SKM-1 (cell line): ENCODE measurements around the gene PRDM15.

Experiments used
- DNase-seq: peaks from one replicate; lab custom pipeline; 2025; ENCODE audit not compliant: unreplicated experiment; lab: John Stamatoyannopoulos, UW

PRDM15 gene, protein sequence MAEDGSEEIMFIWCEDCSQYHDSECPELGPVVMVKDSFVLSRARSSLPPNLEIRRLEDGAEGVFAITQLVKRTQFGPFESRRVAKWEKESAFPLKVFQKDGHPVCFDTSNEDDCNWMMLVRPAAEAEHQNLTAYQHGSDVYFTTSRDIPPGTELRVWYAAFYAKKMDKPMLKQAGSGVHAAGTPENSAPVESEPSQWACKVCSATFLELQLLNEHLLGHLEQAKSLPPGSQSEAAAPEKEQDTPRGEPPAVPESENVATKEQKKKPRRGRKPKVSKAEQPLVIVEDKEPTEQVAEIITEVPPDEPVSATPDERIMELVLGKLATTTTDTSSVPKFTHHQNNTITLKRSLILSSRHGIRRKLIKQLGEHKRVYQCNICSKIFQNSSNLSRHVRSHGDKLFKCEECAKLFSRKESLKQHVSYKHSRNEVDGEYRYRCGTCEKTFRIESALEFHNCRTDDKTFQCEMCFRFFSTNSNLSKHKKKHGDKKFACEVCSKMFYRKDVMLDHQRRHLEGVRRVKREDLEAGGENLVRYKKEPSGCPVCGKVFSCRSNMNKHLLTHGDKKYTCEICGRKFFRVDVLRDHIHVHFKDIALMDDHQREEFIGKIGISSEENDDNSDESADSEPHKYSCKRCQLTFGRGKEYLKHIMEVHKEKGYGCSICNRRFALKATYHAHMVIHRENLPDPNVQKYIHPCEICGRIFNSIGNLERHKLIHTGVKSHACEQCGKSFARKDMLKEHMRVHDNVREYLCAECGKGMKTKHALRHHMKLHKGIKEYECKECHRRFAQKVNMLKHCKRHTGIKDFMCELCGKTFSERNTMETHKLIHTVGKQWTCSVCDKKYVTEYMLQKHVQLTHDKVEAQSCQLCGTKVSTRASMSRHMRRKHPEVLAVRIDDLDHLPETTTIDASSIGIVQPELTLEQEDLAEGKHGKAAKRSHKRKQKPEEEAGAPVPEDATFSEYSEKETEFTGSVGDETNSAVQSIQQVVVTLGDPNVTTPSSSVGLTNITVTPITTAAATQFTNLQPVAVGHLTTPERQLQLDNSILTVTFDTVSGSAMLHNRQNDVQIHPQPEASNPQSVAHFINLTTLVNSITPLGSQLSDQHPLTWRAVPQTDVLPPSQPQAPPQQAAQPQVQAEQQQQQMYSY

DNA sequence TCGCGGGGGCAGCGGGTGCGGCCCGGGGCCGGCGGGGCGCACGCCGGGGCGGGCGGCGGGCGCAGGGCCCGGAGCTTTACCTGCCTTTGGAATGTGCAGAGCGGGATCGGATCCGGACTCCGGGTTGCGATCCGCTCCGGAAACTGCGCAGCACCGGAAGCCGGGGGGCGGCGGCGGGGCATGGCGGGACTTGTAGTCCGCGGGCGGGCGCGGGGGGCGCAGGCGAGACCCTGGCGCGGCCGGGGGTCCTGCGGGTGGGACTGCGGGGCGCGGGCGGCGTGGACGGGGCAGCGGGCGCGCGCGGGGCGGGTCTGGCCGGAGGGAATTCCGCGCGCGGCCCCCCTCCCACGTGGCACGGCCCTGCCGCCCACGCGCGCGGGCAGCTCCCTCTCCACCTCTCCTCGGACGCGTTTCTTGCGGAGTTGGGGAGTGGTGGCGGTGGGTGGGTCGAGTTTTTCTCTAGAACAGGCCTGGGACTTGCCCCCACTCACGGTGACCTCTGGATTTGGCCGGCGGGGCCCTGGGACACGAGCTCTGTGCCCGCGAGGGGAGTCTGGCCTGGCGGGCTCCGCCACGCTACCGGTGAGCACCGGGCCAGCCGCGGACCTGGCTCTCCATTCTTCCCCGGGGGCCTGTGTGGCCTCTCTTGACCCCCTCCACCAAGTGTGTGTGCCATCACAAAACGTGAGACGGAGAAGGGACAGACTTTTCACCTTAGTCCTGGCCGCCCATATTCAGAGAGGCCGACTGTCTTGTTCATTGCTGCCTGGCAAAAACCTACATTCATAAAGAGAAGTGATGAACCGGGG, at the start of gene PRDM15:
Gene PRDM15, minus strand, starts transcription at position 155 of the 809 bp plus-strand sequence. CDS start 18,981 bp downstream, outside the sequence.
- peak; percentile 36 for DNase-seq

DNA sequence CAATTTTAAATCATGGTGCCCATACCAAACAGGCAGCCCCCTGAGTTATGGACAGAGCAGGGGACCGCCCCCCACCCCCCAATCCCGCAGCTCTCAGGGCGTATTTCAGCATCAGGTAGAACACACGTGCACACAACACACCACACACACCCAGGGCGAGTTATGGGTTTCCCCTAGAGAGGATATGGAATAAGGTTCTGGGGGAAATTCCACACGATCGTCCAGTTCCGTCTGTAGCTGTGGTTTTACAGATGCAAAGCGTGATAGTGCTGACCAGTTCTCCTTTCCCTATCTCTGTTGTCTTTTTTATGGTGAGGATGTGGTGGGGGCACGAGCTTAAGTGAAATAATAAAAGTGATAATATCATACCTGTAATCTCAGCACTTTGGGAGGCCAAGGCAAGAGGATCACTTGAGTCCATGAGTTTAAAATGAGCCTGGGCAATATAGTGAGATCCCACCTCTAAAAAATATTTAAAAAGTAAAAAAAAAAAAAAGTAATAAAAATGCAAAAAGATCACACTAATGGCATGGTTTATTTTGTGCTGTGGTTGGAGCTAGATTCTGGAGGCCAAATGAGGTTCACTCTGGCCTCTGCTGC, 49.6 kb upstream of the PRDM15 start:
- no peak for DNase-seq

DNA sequence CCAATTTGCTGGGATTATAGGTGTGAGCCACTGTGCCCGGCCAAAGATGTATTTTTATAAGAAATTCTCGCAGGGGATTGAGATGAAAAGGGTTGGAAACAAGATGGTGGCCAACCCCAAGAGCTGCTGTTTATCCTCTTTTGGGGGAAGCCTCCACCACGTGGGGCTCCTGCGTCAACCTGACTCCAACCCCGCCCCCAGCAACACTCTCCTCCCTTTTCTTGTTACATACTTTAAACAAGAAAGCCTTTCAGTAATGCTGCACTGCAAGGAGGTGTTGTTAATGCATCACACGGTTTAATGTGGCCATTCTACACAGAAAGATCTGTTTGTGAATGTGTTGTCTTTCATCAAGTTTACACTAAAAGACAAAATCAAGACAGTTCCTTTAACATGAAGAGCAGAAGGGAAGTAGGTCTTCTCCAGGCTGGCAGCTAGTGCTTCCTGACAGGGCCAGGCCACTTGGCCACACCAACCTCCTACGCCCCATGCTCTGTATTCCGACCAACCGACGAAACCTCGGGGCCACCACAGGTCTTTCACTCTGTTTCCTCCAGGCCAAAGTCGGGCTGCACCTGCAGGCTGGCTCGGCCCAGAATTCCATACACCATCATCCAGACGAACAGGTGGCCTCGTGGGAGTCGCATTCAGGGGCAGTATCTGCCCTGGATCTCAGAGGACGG, 48.7 kb upstream of the PRDM15 start:
- peak; percentile 40 for DNase-seq

DNA sequence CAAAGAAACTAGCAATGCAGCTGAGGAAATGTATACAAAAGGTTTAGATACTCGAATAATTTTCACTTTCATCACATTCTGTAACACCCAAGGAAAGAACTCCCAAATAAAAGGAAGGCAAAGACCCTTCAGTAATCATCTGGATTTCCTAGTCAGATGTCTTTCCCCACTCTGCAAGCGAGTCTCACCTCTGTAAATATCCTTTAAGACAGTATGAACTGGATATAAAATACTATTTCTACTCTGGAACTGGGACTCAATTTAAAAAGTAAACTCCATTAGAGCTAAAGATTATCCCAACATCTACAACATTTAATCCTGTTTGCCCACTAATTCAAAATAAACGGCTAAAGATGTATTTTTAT, 47.6 kb upstream of the PRDM15 start:
- DNase-seq = no peak

DNA sequence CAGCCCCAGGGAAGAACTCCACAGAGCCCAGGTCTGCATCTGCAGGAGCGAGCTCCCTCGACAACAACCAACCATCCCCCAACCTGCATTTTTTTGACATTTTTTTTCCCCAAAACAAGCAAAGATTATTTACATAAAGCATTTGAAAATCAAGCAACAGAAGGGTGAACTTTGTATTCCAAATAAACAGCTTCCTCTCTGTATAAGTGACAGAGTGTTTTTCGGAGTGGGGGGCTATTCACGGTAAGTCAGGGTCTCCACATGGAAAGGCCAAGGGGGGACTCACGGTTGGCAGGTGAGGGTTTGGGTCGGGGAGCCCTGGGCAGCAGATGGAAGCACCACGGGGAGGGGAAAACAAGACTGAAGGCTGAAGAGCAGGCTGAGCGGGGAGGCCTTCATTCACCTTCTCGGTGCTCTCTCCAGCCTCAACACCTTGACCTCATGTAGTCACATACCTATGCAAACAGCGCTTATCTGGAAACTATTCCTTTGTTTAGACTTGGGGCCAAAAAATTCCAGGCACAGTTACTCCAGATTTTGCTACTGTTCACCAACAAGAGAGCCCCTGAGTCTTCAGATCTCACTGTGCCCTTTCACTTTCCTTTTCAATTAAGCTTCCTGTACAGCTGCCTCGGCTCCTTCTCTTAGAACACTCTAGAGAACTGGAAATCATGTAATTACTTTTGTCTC, 47.1 kb upstream of the PRDM15 start:
- DNase-seq = no peak

DNA sequence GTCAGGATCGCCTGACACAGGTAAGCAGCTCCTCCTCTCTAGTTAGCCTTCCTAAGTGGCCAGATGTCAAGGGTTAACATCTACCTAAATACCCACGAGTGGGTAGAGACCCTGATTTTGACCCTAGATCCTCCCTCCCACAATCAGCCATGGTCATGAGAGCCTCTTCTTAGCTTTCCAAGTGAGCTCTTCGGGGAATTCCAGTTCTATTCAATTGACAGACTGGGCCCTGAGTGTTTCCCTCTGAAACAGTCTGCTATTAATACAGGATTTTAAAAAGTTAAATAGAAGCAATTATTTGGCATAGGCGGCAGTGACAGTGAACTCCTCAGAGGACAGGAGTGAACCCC, 46.6 kb upstream of the PRDM15 start:
- DNase-seq = no peak

DNA sequence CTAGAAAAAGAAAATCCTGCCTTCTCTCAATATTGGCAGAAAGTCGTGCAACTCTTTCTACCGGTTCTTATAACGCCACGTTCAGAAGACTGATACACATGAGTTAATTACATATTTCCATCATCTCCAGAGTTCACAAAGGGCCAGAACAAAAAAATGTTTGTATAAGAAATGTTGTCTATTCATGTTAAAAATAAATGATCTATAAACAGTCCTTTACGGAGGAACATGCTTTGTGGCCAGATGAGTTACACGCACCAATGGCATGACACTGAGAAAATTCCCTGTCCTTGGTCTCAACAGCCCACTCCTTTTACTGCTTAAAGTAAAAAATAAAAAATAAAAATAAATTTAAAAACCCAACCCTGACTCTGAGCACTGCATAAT, 45.2 kb upstream of the PRDM15 start:
- DNase-seq = no peak

DNA sequence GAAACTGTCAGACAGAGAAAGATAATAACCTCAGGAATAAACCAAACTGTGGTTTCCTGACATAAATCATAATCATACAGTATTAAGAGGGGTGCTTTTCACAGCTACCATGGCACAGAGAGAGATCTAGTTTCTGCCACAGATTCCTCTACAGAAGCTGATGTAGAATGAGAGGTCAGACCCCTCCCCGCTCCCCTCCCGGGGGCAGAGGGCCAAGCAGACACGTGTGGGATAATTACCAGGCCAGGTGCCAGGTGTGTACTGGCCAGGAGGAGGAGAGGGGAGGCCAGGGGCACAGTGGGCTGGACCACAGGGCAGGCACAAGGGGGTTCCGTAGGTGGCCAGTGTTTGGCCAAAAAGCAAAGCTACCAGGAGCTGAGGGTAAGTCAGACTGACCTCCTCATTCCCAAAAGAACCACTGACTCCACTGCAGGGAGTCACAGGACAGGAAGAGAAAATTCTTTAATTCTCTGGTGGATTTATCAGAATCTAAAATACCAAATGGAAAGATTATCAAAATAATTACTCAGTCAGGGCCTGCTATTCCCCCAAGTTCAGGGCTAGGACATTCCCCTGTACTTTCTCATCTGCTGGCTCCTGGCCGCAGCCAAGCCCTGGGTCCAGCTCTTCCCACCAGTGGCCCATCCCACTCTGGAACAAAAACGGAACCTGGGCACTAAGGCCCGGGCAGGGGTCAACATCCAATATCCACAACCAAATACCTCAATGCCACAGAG, 44.7 kb upstream of the PRDM15 start:
- no peak for DNase-seq

DNA sequence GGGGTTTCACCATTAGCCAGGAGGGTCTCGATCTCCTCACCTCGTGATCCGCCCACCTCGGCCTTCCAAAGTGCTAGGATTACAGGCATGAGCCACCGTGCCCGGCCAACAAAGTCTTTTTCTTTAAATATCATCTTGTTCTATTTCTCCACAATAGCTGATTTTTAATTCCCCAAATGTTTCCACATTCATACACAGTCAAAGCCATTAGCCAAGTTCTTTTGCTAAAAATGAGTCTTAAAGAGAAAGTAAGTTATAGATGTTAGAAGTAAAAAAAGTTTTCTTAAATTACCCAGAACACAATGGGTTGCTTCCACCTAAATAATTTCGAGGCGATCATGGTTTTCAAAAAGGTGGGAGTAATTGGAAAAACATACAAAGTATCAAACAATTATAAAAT, 44.0 kb upstream of the PRDM15 start:
- DNase-seq = no peak

DNA sequence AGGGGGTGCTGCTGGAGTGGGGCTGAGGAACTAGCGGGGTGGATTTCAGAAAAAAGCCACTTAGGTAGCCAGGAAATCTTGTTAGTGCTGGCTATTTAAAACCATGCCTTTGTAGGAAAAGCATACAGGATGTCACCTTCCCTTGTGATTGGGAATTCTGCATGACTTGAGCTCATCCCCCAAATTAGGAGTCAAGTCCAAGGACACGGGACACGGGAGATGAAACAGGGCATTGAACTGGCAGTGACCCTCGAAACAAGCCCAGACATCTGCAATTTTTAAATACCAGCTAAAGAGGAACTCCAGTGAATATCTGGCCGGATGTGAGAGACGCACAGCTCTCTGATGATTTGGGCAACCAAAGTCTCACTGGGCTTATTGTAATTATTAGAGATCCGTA, 41.9 kb upstream of the PRDM15 start:
- no peak for DNase-seq

DNA sequence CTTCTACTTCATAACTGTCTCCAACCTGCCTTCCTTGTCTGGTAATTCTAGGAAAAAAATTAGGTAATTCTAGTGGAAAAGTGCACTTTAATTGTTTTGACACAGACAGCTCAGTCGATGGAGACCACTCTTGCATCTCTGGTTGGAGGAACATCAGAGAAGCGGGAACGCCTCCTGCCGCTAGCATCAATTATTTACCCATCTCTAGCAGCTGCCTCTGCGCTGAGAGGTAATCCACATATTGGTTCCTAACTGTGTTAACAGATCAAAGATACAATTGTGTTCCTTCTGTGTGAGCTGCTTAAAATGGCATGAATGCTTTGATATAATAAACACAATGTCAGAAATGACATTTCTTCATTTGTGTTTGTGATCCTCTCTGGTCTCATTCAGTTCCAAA, 41.3 kb upstream of the PRDM15 start:
- no peak for DNase-seq

DNA sequence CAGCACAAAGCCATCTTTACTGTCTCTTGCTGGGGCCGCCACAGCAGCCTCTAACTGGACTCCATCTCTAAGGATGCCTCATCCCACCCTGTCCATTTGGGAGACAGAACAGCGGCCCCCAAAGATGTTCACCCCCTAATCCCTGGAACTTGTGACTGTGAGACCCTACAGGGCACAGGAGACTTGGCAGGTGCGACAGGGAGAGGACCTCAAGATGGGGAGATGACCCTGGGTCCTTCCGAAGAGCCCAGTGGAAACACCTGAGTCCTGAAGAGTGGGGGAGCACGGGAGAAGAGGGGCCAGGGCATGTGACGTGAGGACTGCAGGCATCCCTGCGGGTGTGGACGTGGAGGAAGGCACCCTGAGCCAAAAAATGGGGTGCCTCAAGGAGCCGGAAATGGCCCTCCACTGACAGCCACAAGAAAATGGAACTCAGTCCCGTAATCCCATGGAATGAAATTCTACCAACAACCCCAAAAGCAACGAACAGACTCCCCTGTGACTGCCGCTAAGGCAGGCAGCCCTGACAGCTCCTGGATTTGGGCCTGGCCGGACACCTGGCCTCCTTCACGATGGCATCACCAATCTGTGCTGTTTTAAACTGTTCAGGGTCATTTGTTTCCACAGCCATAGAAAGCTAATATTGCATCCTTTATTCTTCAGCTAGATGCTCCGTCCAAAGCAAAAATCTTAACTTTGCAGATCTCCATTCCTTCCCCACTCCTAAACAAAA, 40.7 kb upstream of the PRDM15 start:
- no peak for DNase-seq

DNA sequence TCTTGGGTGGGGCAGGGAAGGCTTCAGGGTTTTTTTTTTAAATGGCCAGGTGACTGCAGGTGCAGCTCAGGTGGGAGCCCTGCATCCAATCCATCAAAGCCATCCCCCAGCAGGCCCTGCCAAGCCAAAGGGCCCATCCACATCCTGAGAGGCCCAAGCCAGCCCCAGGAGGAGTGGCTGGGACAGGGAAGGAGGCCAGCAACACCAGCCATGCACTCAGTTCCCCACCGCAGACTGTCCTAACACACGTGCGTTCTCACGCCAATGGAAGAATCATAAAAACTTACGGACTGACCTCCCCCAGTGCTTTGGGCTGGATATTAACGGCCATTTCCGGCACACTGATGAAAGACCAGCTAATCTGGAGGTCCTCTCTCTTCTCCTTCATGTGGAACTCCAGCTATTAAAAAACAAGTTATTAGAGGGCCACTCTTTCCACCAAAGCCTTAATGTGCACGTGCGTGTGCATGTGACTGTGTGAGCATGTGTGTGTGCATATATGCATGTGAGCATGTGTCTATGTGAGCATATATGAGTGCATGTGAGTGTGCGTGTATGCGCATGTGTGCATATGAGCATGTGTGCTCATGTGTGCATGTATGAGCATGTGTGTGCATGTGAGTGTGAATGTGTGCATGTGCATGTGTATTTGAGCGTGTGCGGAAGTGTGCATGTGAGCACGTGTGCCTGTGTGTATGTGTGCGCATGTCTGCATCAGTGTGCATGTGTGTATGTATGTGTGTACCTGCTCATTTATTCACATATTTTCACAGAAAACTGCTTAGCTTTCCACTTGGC, 39.6 kb upstream of the PRDM15 start:
- no peak for DNase-seq

DNA sequence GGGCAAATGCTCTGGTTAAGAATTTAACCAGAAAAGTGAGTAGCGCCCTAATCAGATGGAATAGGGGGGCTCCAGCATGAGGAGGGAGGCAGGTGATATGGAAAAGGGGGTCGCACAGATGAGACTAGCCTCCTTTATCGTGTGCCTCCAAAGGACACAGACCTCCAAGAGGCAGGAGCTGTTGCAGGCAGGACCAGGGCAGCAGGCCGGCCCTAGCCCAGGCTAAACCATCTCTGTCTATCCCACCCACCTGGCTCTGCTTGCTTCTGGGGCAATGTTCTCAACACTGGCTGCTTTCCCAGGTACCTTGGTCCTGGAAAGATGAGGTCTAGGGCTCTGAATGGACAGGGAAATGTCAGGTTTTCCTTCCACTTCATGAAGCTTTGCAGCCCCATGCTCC, 38.4 kb upstream of the PRDM15 start:
- no peak for DNase-seq

DNA sequence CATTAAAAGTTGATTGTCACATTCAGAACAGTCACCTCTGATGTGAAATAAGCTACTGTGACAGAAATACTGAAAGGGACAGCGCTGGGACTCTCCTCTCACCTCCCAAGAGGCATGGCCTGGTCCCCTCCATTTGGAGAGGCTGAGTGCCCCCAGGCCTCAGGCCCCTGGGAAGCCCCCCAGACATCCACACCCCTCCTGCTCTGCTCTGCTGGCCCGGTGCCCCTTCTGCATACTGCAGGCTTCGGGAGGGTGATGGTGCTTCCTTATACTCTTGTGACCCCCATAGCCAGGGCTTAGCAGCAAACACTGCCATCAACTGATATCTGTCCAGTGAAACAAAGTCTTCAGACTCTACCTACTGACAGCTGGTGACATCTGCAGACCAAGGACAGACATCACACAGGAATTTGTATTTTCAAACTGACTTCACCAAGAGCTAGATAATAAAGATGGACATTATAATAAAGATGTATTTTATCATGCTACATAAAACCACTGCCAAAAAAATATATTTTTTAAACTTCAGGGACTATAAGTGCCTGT, 37.8 kb upstream of the PRDM15 start:
- no peak for DNase-seq

DNA sequence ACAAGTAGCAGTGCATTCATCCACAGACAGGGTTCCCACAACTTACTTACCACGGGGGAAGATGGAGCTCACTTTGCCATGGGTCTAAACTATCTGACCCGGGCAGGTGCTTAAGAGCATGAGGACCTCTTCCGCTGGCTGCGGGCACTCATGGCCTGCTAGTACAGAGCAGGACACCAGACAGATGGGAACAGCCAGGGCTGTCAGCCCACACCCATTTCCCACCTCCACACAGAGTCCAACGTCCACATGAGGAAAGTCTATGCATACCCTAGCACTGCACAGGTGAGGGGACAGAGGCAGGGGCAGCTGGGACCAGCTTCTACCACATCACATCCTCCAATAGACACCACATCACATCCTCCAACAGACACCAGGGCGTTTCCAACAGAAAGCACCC, 35.8 kb upstream of the PRDM15 start:
- no peak for DNase-seq

DNA sequence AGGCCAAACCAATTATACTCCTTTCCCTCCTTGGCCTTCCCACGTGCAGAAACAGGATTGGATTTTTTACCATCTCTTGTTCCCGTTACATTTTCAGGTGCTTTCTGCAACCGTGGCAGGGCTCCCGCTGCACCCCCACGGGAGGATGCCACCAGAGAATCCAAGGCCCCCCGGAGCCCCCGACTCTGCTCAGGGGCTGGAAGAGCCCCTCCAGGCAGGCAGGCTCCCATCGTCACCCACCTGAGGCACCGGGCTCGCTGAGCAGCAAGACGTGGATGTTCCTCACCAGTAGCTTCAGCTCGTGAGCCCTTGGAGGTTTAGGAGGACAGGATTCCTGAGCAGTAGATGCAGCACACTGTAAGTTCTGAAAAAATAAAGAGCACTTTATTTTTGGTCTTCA, 35.2 kb upstream of the PRDM15 start:
- DNase-seq = no peak
